Measurements from ENCODE around the gene RAB36.

The RAB36 gene

DNA sequence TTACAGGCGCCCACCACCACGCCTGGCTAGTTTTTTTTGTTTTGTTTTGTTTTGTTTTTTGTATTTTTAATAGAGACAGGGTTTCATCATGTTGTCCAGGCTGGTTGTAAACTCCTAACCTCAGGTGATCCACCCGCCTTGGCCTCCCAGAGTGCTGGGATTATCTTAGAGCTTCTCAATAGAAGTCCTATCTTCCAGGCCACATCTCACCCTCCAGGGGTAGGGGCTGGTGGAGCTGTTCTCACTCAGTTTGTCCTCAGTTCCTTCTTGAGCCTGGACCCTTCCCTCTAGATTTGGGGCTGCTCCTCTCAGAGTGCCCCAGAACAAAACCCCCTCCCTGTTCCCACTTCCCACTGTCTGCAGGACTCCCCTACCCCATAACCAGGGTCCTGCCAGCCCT lies 66.3 kb downstream of the RAB36 start:
- no peak for DNase-seq

DNA sequence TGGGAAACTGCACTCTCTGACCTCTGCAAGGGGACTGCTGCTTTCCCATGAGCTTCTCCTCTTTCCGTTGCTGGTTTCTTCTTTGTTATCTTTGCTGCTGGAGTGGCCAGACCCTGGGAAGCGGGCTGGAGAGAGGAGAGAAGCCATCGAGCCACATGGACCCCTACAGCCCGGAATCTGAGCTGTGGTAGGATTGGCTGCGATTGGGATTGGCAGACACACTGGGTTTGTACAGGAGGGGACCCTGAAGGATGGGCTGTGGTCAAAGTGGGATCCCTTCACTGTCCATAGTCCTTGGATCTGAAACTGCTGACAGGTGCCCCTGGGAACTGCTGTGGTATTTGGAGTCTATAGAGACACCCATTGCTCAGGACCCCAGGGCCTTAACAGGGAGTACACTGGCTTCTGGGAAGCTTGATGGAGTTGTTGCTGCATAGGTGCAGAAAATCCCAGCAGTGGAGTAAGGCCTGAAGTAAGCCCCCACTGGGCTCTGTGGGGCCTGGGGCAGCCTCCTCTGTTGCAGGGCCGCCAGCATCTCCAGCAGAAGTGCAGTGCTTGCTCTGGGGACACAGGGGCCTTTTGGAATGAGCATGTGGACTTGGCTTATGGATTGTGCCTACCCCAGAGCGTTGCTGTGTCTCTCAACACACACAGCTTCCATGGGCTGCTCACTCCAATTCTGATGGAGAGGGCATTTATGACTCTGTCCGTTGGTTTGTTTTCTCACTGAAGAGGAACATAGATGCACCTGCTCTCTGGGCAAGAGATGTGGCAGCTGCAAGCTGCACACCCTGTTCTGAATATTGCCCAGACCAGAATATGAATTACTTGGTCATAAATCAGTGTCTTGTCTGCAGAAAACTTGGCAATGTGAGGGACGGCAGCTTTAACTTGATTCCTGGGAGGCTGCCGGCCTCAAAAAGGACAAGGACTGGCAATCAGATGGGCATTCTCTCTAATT lies 67.1 kb downstream of the RAB36 start:
- no peak for DNase-seq

DNA sequence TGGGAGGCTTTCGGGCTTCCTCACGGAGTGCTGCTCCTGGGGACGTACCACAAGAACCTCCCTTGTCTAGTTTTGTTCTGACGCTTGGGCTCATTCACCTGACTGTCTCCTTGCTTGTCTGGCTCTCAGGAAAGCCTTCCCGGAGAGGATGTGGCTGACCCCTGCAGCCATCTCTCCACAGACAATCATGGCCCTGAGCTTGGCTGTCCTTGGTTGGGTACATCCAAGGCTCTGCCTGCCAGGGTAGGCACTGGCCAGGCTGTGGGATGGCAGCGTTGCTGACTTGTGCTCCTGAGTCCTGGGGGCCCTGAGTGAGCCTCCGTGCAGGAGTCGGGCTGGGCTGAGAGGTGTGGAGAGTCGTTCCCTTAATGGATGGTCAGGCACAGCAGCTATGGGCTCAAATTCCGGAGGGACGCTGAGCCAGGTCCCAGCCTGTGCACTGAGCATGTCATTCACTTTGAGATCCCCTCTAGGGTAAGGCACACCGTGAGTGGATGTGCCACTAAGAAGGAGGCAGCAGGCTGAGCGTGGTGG lies 67.8 kb downstream of the RAB36 start:
- no peak for DNase-seq

DNA sequence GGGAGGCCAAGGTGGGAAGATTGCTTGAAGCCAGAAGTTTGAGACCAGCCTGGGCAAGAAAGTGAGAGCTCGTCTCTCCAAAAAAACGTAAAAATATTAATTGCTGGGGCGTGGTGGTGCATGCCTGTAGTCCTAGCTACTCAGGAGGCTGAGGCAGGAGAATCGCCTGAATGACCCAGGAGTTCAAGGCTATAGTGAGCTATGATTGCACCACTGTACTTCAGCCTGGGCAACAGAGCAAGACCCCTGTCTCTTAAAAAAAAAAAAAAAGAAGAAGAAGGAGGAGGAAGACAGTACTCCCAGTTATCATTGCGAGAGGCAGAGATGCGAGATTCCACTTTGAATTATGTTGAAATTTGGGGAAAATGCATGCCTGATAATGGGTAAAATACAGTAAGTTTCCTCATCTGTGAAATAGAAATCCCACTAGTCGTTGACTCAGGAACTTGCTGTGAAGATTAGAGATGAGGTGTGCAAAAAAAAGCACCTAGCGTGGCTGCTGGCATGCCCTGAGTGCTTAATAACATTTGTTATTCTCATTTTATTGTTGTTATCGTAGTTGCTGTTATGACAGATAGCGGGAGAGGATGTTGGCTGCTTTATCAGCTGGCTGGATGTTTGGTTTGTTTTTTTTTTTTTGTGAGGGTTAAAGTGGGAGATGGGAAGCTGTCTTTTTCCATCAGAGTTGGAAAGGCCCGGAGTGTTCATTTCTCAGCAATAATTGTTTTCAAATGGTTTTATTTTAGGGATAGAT lies 68.5 kb downstream of the RAB36 start:
- DNase-seq, result no peak

Measured in activated CD4-positive, alpha-beta T cell treated with anti-CD3 and anti-CD28 coated beads for 1 hour (primary cell).